HepG2 (cell line): ENCODE measurements around the gene ZBTB48. TPM values are rescaled to one million over a fixed set of nuclear protein-coding genes. Genes with fewer than 3 reads are reported as not detected.
A peak's percentile ranks its signal among the peaks of the same experiment; 100 is the strongest.

Source experiments
- ATAC-seq: fragments of 200-7000 bp; cut with Tn5 transposase; 3 replicates; pipeline ENCODE4 v1.9.1; 2020; ENCODE audit warnings: mild to moderate bottlenecking, moderate library complexity
- BruUV-seq: library from RNA; stranded (reverse); fragments of 400-500 nt; replicated peaks from 2 replicates; lab custom pipeline; 2021; lab: Mats Ljungman, UMichigan
- CTCF ChIA-PET: fragments of 300-600 bp; formaldehyde crosslinking; extraction: SDS; loops from one replicate; lab custom pipeline; 2021; ENCODE audit warnings: low total read pairs, inconsistent platforms, low intra/inter-chr PET ratio; lab: Yijun Ruan, JAX
- POLR2A ChIA-PET: fragments of 350-600 bp; sonication (Branson Sonifier 250); formaldehyde crosslinking; loops from one replicate; lab custom pipeline; 2020; ENCODE audit warnings: antibody characterized with exemption, inconsistent platforms; lab: Yijun Ruan, JAX
- DNase-seq: peaks from one replicate; pipeline ENCODE4 v3.0.0-alpha.2; 2015; ENCODE audit warnings: low spot score
- FAIRE-seq: peaks from 3 replicates; lab custom pipeline; 2011; peaks lifted over from hg19 to GRCh38; lab: Jason Lieb, UNC
- H2AFZ ChIP-seq: one replicate; pipeline ENCODE4 v1.6.1; 2011; ENCODE audit warnings: low read length, inconsistent platforms
- H3K27ac ChIP-seq: fragments of 300-600 bp; 3 replicates; pipeline ENCODE4 v1.8.0; 2011; ENCODE audit warnings: mixed run types, mild to moderate bottlenecking, mixed read lengths, low read length, inconsistent platforms; ENCODE audit not compliant: insufficient read depth; ENCODE audit errors: extremely low read length
- H3K27me3 ChIP-seq, 2 experiments: fragments of 200-600 bp in 1 of 2; 2 replicates in 1 of 2; 3 replicates in 1 of 2; pipeline versions ENCODE4 v1.6.0 to v1.8.0; 2011; ENCODE audit warnings: low read length in 2 of 2, mild to moderate bottlenecking in 2 of 2, moderate library complexity in 2 of 2, inconsistent platforms in 1 of 2; ENCODE audit not compliant: insufficient read depth in 2 of 2, control insufficient read depth in 1 of 2
- H3K36me3 ChIP-seq, 2 experiments: fragments of 200-600 bp in 1 of 2; replicated peaks in 1 of 2; 2 replicates in 1 of 2; 3 replicates in 1 of 2; pipeline versions ENCODE4 v1.5.1 to v1.8.0; 2011; ENCODE audit warnings: low read length in 2 of 2, inconsistent platforms in 1 of 2; ENCODE audit not compliant: insufficient read depth in 2 of 2, control insufficient read depth in 1 of 2
- H3K4me1 ChIP-seq: 2 replicates; pipeline ENCODE4 v1.5.1; 2012; ENCODE audit warnings: low read length, inconsistent platforms; ENCODE audit not compliant: insufficient read depth
- H3K4me2 ChIP-seq: 2 replicates; pipeline ENCODE4 v1.6.0; 2011; ENCODE audit warnings: low read depth, low read length, inconsistent platforms
- H3K4me3 ChIP-seq, 3 experiments: fragments of 200-600 bp in 1 of 3; sonication (generic), shearing (Covaris generic) in 1 of 3; replicated peaks in 1 of 3; 2 replicates each; pipeline ENCODE4 v1.5.1; 2011 to 2016; ENCODE audit warnings: low read length in 3 of 3, inconsistent platforms in 2 of 3, low read depth in 2 of 3, mild to moderate bottlenecking in 2 of 3, control low read depth in 1 of 3, mixed read lengths in 1 of 3; ENCODE audit not compliant: insufficient read depth in 1 of 3
- H3K79me2 ChIP-seq: one replicate; pipeline ENCODE4 v1.6.1; 2011; ENCODE audit warnings: low read length, inconsistent platforms; ENCODE audit not compliant: insufficient read depth
- H3K9ac ChIP-seq: 2 replicates; pipeline ENCODE4 v1.6.0; 2011; ENCODE audit warnings: mild to moderate bottlenecking, low read depth, low read length, inconsistent platforms; ENCODE audit not compliant: insufficient read depth
- H3K9me3 ChIP-seq: 2 replicates; pipeline ENCODE4 v1.5.1; 2012; ENCODE audit warnings: mild to moderate bottlenecking, low read length
- H4K20me1 ChIP-seq: 2 replicates; pipeline ENCODE4 v1.6.0; 2011; ENCODE audit warnings: inconsistent platforms, mild to moderate bottlenecking, low read length, moderate library complexity; ENCODE audit not compliant: insufficient read depth
- CSRNP1 ChIP-seq: sonication (generic); formaldehyde crosslinking; IDR thresholded peaks from 2 replicates; pipeline ENCODE4 v1.8.1; 2023; ENCODE audit warnings: mild to moderate bottlenecking, missing genetic modification reagents
- SIX4 ChIP-seq: sonication (generic); formaldehyde crosslinking; IDR thresholded peaks from 2 replicates; pipeline ENCODE4 v1.4.0; 2020; ENCODE audit warnings: missing genetic modification reagents
- SMAD1 ChIP-seq: sonication (generic); formaldehyde crosslinking; IDR thresholded peaks from 2 replicates; pipeline ENCODE4 v1.4.0; 2020; ENCODE audit warnings: missing genetic modification reagents, low read depth, mild to moderate bottlenecking, borderline replicate concordance
- ZMYM2 ChIP-seq: sonication (generic); formaldehyde crosslinking; IDR thresholded peaks from 2 replicates; pipeline ENCODE4 v1.8.0; 2022; ENCODE audit warnings: mild to moderate bottlenecking, missing genetic modification reagents
- ZNF143 ChIP-seq: sonication (generic); formaldehyde crosslinking; IDR thresholded peaks from 2 replicates; pipeline ENCODE4 v1.4.0; 2020; ENCODE audit warnings: missing genetic modification reagents
- ZNF343 ChIP-seq: sonication (generic); formaldehyde crosslinking; IDR thresholded peaks from 2 replicates; pipeline ENCODE4 v1.4.0; 2020; ENCODE audit warnings: mild to moderate bottlenecking, missing genetic modification reagents
- ZNF441 ChIP-seq: sonication (generic); formaldehyde crosslinking; IDR thresholded peaks from 2 replicates; pipeline ENCODE4 v1.7.0; 2021; ENCODE audit warnings: missing genetic modification reagents, borderline replicate concordance
- ZNF670 ChIP-seq: sonication (generic); formaldehyde crosslinking; IDR thresholded peaks from 2 replicates; pipeline ENCODE4 v1.8.0; 2022; ENCODE audit warnings: mild to moderate bottlenecking, missing genetic modification reagents, borderline replicate concordance
- ZNF839 ChIP-seq: sonication (generic); formaldehyde crosslinking; IDR thresholded peaks from 2 replicates; pipeline ENCODE4 v1.4.0; 2020; ENCODE audit warnings: missing genetic modification reagents, mild to moderate bottlenecking, borderline replicate concordance
- WGBS: methylation state at CpG from one replicate; pipeline ENCODE4 v1.1.6; 2017; ENCODE audit warnings: low lambda C conversion rate; 5-methylcytosine and 5-hydroxymethylcytosine counted together
- in situ Hi-C: cut with HindIII; loops from 2 replicates; pipeline ENCODE4 v1.10.0; 2017; ENCODE audit warnings: low pct_unique_long_range_greater_than_20kb; ENCODE audit not compliant: extremely low pct_ligation_motif_present
- intact Hi-C: fragments of 100-400 bp; cut with micrococcal nuclease; formaldehyde crosslinking; loops from one replicate; pipeline ENCODE4 v1.10.0; 2022; ENCODE audit not compliant: unreplicated experiment
- polyA plus RNA-seq, 8 experiments: library from polyadenylated mRNA; depleted of rRNA in 3 of 8; stranded (reverse) in 7 of 8; unstranded in 1 of 8; fragments of >200 nt; fragmentation: Illumina TruSeq in 4 of 8; extraction: Trizol in 4 of 8; gene quantifications; 2 replicates each; pipeline versions ENCODE4 v1.2.1 to v1.2.3, GENCODE V29; 2011 to 2016; ENCODE audit warnings: low read depth in 4 of 8, missing spikeins in 1 of 8, mixed read lengths in 1 of 8; ENCODE audit not compliant: insufficient read depth in 1 of 8
- total RNA-seq, 5 experiments: library from RNA; depleted of rRNA; stranded (reverse); fragments of >200 nt; fragmentation: Illumina TruSeq; extraction: Trizol; gene quantifications; 2 replicates each; pipeline ENCODE4 v1.2.3, GENCODE V29; 2016; ENCODE audit warnings: low read depth in 1 of 5
- TF ChIP-seq, protein P1 (sequence below): sonication (generic); formaldehyde crosslinking; IDR thresholded peaks from 2 replicates; pipeline ENCODE4 v1.4.0; 2020; ENCODE audit warnings: missing genetic modification reagents
- TF ChIP-seq, protein P2 (sequence below): sonication (generic); formaldehyde crosslinking; IDR thresholded peaks from 2 replicates; pipeline ENCODE4 v1.5.0; 2020; ENCODE audit warnings: missing genetic modification reagents, mild to moderate bottlenecking, borderline replicate concordance

Gene ZBTB48
- total and polyA plus RNA-seq, 2 of the 13 experiments (the other 11 are each of a cell fraction or from before 2014, with no cell fraction given), result 13.0 to 17.1 TPM

- no peaks in the 10 kb centered on the region for H3K27me3 ChIP-seq
- H3K9ac ChIP-seq, result peak overlapping the region; percentile 82
- POLR2A ChIA-PET, result interaction anchor here (1.2 to 5.2 kb wide), 6 partner anchors 10 to 35 kb away, joined by 3 to 113 read pairs (median 6); partner anchors contain the start of genes KLHL21, NOL9 and TAS1R1
- H3K27ac ChIP-seq, result peak overlapping the region; percentile 84
- FAIRE-seq, result no peak
- in situ Hi-C loops, result no loop called here
- CTCF ChIA-PET, result interaction anchor here (0.9 kb wide), 1 partner anchor 54 kb away, joined by 3 read pairs; no protein-coding TSS in a partner anchor
- no TSS peak for BruUV-seq
- H3K4me1 ChIP-seq, result peaks cover 57% of the 10 kb centered on the region
- peaks cover 15% of the 10 kb centered on the region for H3K79me2 ChIP-seq
- intact Hi-C loops, result loop anchor here (5.0 kb wide), 1 partner anchor 46 kb away; no protein-coding TSS in a partner anchor
- peak; percentile 6 for ATAC-seq
- H3K36me3 ChIP-seq, result no peaks in the 10 kb centered on the region
- no peaks in the 10 kb centered on the region for H3K9me3 ChIP-seq
- H3K4me3 ChIP-seq, result peak overlapping the region; percentile 88 to 98 (median 91)
- DNase-seq, result no peak
- peaks cover 4% of the 10 kb centered on the region; the same call in 1 of the 2 replicates for H4K20me1 ChIP-seq
- H3K4me2 ChIP-seq, result peak overlapping the region; percentile 96
- WGBS, result 45% methylated on average over 6 of the region's 19 CpGs
- no peak overlapping the region for H2AFZ ChIP-seq
- TF ChIP-seq ZNF839 (CRISPR knock-in tag) (no peak), ZNF143 (CRISPR knock-in tag) (no peak), SIX4 (CRISPR knock-in tag) (no peak), ZNF670 (no peak), ZNF343 (CRISPR knock-in tag) (no peak), ZMYM2 (CRISPR knock-in tag) (0 out of 2 replicates have a peak, but pooled peaks have one; percentile 20), SMAD1 (CRISPR knock-in tag) (no peak), CSRNP1 (CRISPR knock-in tag) (no peak), ZNF441 (CRISPR knock-in tag) (no peak)
- TF ChIP-seq, protein P1, sequence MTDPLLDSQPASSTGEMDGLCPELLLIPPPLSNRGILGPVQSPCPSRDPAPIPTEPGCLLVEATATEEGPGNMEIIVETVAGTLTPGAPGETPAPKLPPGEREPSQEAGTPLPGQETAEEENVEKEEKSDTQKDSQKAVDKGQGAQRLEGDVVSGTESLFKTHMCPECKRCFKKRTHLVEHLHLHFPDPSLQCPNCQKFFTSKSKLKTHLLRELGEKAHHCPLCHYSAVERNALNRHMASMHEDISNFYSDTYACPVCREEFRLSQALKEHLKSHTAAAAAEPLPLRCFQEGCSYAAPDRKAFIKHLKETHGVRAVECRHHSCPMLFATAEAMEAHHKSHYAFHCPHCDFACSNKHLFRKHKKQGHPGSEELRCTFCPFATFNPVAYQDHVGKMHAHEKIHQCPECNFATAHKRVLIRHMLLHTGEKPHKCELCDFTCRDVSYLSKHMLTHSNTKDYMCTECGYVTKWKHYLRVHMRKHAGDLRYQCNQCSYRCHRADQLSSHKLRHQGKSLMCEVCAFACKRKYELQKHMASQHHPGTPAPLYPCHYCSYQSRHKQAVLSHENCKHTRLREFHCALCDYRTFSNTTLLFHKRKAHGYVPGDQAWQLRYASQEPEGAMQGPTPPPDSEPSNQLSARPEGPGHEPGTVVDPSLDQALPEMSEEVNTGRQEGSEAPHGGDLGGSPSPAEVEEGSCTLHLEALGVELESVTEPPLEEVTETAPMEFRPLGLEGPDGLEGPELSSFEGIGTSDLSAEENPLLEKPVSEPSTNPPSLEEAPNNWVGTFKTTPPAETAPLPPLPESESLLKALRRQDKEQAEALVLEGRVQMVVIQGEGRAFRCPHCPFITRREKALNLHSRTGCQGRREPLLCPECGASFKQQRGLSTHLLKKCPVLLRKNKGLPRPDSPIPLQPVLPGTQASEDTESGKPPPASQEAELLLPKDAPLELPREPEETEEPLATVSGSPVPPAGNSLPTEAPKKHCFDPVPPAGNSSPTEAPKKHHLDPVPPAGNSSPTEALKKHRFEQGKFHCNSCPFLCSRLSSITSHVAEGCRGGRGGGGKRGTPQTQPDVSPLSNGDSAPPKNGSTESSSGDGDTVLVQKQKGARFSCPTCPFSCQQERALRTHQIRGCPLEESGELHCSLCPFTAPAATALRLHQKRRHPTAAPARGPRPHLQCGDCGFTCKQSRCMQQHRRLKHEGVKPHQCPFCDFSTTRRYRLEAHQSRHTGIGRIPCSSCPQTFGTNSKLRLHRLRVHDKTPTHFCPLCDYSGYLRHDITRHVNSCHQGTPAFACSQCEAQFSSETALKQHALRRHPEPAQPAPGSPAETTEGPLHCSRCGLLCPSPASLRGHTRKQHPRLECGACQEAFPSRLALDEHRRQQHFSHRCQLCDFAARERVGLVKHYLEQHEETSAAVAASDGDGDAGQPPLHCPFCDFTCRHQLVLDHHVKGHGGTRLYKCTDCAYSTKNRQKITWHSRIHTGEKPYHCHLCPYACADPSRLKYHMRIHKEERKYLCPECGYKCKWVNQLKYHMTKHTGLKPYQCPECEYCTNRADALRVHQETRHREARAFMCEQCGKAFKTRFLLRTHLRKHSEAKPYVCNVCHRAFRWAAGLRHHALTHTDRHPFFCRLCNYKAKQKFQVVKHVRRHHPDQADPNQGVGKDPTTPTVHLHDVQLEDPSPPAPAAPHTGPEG, result no peak
- TF ChIP-seq, protein P2, sequence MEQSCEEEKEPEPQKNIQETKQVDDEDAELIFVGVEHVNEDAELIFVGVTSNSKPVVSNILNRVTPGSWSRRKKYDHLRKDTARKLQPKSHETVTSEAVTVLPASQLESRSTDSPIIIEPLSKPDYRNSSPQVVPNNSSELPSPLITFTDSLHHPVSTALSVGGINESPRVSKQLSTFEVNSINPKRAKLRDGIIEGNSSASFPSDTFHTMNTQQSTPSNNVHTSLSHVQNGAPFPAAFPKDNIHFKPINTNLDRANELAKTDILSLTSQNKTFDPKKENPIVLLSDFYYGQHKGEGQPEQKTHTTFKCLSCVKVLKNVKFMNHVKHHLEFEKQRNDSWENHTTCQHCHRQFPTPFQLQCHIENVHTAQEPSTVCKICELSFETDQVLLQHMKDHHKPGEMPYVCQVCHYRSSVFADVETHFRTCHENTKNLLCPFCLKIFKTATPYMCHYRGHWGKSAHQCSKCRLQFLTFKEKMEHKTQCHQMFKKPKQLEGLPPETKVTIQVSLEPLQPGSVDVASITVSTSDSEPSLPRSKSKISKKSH (CRISPR knock-in tag), result 0 out of 2 replicates have a peak, but pooled peaks have one; percentile 29
Observed at GRCh38 chr1:6580593-6581409, 1.0 kb downstream of the ZBTB48 start.
